ENCODE results near the gene MAP3K2.

GRCh38 chr2:127280693-127281092, 107.1 kb downstream of the MAP3K2 start:
- TF ChIP-seq CTCF (IDR thresholded peaks at IDR 0.05) (no peak), POLR2A (IDR thresholded peaks at IDR 0.05) (no peak)
